ENCODE data around the gene SLC49A4.
A peak's percentile ranks its signal among the peaks of the same experiment; 100 is the strongest.

The SLC49A4 gene

DNA sequence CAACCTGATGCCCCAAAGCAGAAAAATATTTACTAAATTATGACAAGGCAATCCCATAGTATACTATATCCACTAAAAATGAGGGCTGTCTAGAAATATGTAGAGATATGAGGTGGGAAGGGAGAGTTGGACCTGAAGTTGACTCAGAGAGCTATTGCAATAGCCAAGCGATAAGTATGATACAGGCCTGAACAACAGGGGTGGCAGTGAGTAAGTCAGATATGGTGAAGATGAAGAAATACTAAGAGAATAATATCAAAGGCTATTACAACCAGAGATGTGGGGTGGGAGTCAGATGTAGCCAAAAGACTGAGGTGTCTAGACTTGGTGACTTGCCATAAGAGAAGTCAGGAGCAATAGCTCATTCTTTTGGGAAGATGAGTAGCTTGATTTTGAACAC is 10.4 kb upstream of the SLC49A4 start:
- peaks cover 0 to 2% (median 0%) of the 10 kb centered on the region in 5 donors for H3K36me3 ChIP-seq (ENCODE audit: control insufficient read depth in 5 of 5, insufficient read depth in 5 of 5, low read length in 5 of 5)
- H3K9ac ChIP-seq (ENCODE audit: low read length in 5 of 5), result no peak overlapping the region
- H3K27ac ChIP-seq (ENCODE audit: low read depth, low read length), result no peak overlapping the region
- H3K4me3 ChIP-seq (ENCODE audit: low read depth in 1 of 5, low read length in 5 of 5), result no peak overlapping the region
- no peaks in the 10 kb centered on the region for H3K4me1 ChIP-seq (ENCODE audit: control insufficient read depth in 5 of 5, insufficient read depth in 5 of 5, low read length in 5 of 5)
- no peaks in the 10 kb centered on the region for H3K9me3 ChIP-seq (ENCODE audit: control insufficient read depth in 5 of 5, low read length in 5 of 5)
- no peaks in the 10 kb centered on the region for H3K27me3 ChIP-seq (ENCODE audit: control insufficient read depth in 5 of 5, insufficient read depth in 4 of 5, low read length in 5 of 5)

DNA sequence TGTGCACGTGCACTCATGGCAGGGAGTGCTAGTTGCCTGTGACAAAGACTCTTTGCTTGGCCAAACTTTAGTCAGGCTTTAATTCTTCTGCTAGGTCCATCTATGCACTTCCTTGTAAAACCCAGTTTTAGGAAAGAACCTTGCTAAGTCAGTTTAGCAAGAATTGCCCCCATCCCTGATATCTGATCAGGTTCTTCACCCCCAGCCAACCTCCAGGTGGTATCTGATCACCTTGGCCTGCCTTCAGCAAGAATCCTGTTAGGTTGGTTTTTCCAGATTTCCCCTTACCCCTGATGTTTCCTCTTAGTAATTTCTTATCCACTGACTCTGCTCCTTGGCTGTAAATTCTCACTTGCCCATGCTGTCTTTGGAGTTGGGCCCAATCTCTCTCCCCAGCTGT is 9.6 kb upstream of the SLC49A4 start:
- no peak overlapping the region for H3K9ac ChIP-seq (ENCODE audit: low read length in 5 of 5)
- H3K27ac ChIP-seq (ENCODE audit: low read depth, low read length), result no peak overlapping the region
- H3K36me3 ChIP-seq (ENCODE audit: control insufficient read depth in 5 of 5, insufficient read depth in 5 of 5, low read length in 5 of 5), result peaks cover 0 to 2% (median 0%) of the 10 kb centered on the region in 5 donors
- H3K9me3 ChIP-seq (ENCODE audit: control insufficient read depth in 5 of 5, low read length in 5 of 5), result no peaks in the 10 kb centered on the region
- H3K4me1 ChIP-seq (ENCODE audit: control insufficient read depth in 5 of 5, insufficient read depth in 5 of 5, low read length in 5 of 5), result peaks cover 0 to 3% (median 0%) of the 10 kb centered on the region in 5 donors
- H3K27me3 ChIP-seq (ENCODE audit: control insufficient read depth in 5 of 5, insufficient read depth in 4 of 5, low read length in 5 of 5), result no peaks in the 10 kb centered on the region
- H3K4me3 ChIP-seq (ENCODE audit: low read depth in 1 of 5, low read length in 5 of 5), result no peak overlapping the region

DNA sequence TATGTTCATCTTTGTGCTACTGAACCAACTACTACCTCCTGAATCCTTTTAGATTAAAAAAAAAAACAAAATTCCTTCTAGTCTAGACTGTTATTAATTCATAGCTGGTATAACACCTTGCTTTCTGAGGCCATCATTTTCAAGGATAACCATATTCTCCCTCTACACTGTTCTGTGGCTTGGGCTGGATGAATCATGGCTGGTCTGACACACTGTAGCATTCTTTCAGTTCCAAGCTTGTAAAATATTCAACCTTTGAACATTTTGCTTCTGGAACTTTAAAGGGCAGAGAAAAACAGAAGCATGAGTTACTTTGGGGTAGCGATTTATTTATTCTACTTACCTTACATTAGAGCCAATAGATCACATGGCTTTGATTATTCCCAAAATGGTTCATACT is 8.8 kb upstream of the SLC49A4 start:
- Histone ChIP-seq H3K27ac (ENCODE audit: low read depth, low read length) (no peak overlapping the region), H3K4me3 (ENCODE audit: low read depth in 1 of 5, low read length in 5 of 5) (no peak overlapping the region), H3K27me3 (ENCODE audit: control insufficient read depth in 5 of 5, insufficient read depth in 4 of 5, low read length in 5 of 5) (no peaks in the 10 kb centered on the region), H3K9me3 (ENCODE audit: control insufficient read depth in 5 of 5, low read length in 5 of 5) (no peaks in the 10 kb centered on the region), H3K9ac (ENCODE audit: low read length in 5 of 5) (no peak overlapping the region), H3K4me1 (ENCODE audit: control insufficient read depth in 5 of 5, insufficient read depth in 5 of 5, low read length in 5 of 5) (peaks cover 0 to 5% (median 0%) of the 10 kb centered on the region in 5 donors), H3K36me3 (ENCODE audit: control insufficient read depth in 5 of 5, insufficient read depth in 5 of 5, low read length in 5 of 5) (peaks cover 0 to 2% (median 0%) of the 10 kb centered on the region in 5 donors)

DNA sequence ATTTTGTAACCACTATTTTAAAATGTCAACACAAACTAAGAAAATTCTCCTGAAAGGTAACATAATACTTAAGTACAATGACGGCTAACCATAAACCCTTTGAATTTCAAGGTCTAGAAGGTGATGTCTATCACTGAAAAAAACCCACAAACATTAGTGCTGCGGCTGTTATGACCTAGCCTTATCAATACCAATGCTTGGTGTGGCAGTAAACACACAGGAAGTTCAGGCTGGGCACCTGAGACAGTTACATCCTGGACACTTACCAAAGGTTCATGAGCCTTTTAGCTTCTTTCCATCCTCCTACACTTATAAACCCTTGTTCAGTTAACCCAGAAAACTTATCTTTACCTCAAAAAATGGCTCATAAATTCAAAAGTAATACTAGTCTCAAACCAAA is 7.0 kb upstream of the SLC49A4 start:
- H3K9ac ChIP-seq (ENCODE audit: low read length in 5 of 5), result no peak overlapping the region
- no peaks in the 10 kb centered on the region for H3K27me3 ChIP-seq (ENCODE audit: control insufficient read depth in 5 of 5, insufficient read depth in 4 of 5, low read length in 5 of 5)
- H3K27ac ChIP-seq (ENCODE audit: low read depth, low read length), result no peak overlapping the region
- no peaks in the 10 kb centered on the region for H3K9me3 ChIP-seq (ENCODE audit: control insufficient read depth in 5 of 5, low read length in 5 of 5)
- peaks cover 0 to 9% (median 8%) of the 10 kb centered on the region in 5 donors for H3K4me1 ChIP-seq (ENCODE audit: control insufficient read depth in 5 of 5, insufficient read depth in 5 of 5, low read length in 5 of 5)
- no peak overlapping the region for H3K4me3 ChIP-seq (ENCODE audit: low read depth in 1 of 5, low read length in 5 of 5)
- H3K36me3 ChIP-seq (ENCODE audit: control insufficient read depth in 5 of 5, insufficient read depth in 5 of 5, low read length in 5 of 5), result no peaks in the 10 kb centered on the region

DNA sequence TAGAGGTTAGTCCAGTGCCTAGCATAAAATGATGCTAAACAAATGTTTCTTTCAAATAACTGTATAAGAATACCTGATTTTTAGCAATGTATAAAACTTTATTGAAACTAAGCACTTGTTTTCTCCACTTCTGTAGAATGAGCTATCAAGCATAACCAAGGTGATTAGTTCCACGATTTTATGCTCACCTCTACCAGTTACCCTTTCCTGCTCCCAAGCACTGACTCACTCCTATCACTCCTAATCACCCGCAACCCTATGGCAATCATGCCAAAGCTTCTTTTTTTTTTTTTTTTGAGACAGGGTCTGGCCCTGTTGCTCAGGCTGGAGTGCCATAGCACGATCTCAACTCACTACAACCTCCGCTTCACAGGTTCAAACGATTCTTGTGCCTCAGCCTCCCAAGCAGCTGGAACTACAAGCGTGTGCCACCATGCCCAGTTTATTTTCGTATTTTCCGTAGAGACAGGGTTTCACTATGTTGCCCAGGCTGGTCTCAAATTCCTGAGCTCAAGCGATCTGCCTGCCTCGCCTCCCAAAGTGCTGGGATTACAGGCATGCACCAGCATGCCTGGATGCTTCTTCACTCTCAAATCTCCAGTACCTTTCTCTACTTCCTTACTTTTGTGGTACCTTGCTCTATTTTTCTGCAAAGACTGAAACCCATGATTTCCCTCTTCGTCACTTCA is 5.1 kb upstream of the SLC49A4 start:
- Histone ChIP-seq H3K9me3 (ENCODE audit: control insufficient read depth in 5 of 5, low read length in 5 of 5) (no peaks in the 10 kb centered on the region), H3K4me3 (ENCODE audit: low read depth in 1 of 5, low read length in 5 of 5) (no peak overlapping the region), H3K27me3 (ENCODE audit: control insufficient read depth in 5 of 5, insufficient read depth in 4 of 5, low read length in 5 of 5) (no peaks in the 10 kb centered on the region), H3K36me3 (ENCODE audit: control insufficient read depth in 5 of 5, insufficient read depth in 5 of 5, low read length in 5 of 5) (no peaks in the 10 kb centered on the region), H3K27ac (ENCODE audit: low read depth, low read length) (no peak overlapping the region), H3K9ac (ENCODE audit: low read length in 5 of 5) (no peak overlapping the region), H3K4me1 (ENCODE audit: control insufficient read depth in 5 of 5, insufficient read depth in 5 of 5, low read length in 5 of 5) (peaks cover 0 to 26% (median 23%) of the 10 kb centered on the region in 5 donors)

DNA sequence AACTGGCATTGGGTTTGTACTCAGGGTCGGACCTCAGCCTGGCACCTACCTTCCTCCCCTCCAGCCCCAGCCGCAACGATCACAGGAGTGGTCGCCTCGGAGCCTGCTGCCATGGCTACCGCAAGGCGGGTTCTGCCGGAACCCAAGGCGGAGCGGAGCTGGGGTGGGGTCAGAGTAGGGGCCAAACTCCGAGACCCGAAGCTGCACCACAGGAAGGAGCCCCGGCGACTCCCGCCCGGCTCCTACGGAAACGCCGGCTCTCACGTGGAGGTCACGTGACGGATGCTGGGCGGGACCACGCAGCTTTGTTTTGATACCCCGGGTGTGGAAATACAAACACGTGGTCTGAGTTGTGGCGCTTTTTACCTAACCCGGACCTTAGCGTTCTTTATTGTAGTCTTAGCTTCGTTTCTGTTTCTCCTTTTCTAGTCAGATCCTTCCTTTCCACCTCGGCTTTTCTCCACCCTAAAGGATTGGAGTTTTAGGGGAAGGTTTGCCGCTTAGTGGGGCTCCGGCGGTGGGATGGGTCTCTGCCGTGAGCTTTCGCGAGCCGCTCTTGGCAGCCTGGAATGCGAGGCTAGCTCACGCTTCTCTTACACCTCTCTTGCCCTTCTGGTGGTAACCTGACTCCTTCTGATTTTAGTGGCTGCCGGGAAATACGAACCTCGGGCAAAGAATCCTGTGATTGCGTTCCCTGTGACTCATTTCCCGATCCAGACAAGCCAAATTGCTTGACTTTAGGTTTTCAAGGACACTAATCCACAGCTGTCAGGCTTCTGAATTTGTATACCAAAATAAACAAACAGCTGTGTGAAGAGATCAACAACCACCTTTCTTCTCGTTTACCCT is 1.1 kb upstream of the SLC49A4 start, which contains the start of gene HSPBAP1:
HSPBAP1 (minus strand) TSS at position 264 of the 849 bp plus-strand sequence; CDS start at position 113, 151 bp downstream.
- peak within 1 kb of the TSS; percentile 82 to 92 (median 91) for H3K4me3 ChIP-seq (ENCODE audit: low read depth in 1 of 5, low read length in 5 of 5)
- H3K9me3 ChIP-seq (ENCODE audit: control insufficient read depth in 5 of 5, low read length in 5 of 5), result no peaks in the 10 kb centered on the region
- H3K27ac ChIP-seq (ENCODE audit: low read depth, low read length), result peak within 1 kb of the TSS; percentile 99
- H3K9ac ChIP-seq (ENCODE audit: low read length in 5 of 5), result peak within 1 kb of the TSS; percentile 80 to 93 (median 91)
- no peaks in the 10 kb centered on the region for H3K36me3 ChIP-seq (ENCODE audit: control insufficient read depth in 5 of 5, insufficient read depth in 5 of 5, low read length in 5 of 5)
- H3K27me3 ChIP-seq (ENCODE audit: control insufficient read depth in 5 of 5, insufficient read depth in 4 of 5, low read length in 5 of 5), result no peaks in the 10 kb centered on the region
- peaks cover 7 to 41% (median 38%) of the 10 kb centered on the region in 5 donors for H3K4me1 ChIP-seq (ENCODE audit: control insufficient read depth in 5 of 5, insufficient read depth in 5 of 5, low read length in 5 of 5)

DNA sequence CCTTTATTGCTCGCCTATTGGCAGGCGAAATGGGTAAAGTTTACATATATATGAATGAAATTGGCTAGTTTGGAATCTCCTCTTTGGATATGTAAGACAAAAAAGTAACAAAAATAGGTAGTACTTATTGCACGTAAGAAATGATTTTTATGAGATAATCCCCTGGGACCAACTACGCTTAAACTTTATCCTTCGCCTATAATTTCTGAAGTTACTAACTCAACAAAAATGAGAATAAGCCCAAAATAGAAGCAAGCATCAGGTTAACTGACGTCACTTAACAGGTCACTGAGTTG is 438 bp upstream of the SLC49A4 start:
- Histone ChIP-seq H3K9ac (ENCODE audit: low read length in 5 of 5) (peak overlapping the region; percentile 80 to 93 (median 91)), H3K36me3 (ENCODE audit: control insufficient read depth in 5 of 5, insufficient read depth in 5 of 5, low read length in 5 of 5) (no peaks in the 10 kb centered on the region), H3K4me1 (ENCODE audit: control insufficient read depth in 5 of 5, insufficient read depth in 5 of 5, low read length in 5 of 5) (peaks cover 7 to 41% (median 38%) of the 10 kb centered on the region in 5 donors), H3K27me3 (ENCODE audit: control insufficient read depth in 5 of 5, insufficient read depth in 4 of 5, low read length in 5 of 5) (no peaks in the 10 kb centered on the region), H3K27ac (ENCODE audit: low read depth, low read length) (peak overlapping the region; percentile 99), H3K4me3 (ENCODE audit: low read depth in 1 of 5, low read length in 5 of 5) (peak overlapping the region; percentile 82 to 92 (median 91)), H3K9me3 (ENCODE audit: control insufficient read depth in 5 of 5, low read length in 5 of 5) (no peaks in the 10 kb centered on the region)

DNA sequence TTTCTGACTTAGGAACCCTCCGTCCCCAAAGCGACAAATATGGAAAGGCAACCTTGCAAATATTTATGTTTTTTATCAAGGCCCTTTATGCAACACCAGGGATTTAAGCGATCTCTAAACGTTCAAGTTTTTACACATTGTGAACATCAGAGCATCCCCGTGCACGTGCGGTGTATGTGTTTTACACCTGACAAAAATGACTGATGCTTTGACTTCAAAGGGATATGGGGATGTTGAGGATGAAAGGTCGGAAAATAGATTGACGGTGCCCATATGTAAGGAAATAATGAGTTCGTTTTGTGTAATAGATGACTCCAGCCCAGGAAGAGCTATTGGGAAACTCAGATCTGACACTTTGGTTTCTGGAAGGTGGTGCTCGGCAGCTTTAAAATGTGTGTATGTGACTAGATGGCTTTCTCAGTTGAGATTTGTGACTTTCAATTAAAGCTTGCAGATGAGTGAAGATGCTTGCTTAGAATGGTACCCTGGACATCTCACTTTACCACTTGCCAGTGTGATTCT is 866 bp downstream of the SLC49A4 start:
- peak overlapping the region; percentile 99 for H3K27ac ChIP-seq (ENCODE audit: low read depth, low read length)
- H3K36me3 ChIP-seq (ENCODE audit: control insufficient read depth in 5 of 5, insufficient read depth in 5 of 5, low read length in 5 of 5), result no peaks in the 10 kb centered on the region
- H3K9me3 ChIP-seq (ENCODE audit: control insufficient read depth in 5 of 5, low read length in 5 of 5), result no peaks in the 10 kb centered on the region
- H3K27me3 ChIP-seq (ENCODE audit: control insufficient read depth in 5 of 5, insufficient read depth in 4 of 5, low read length in 5 of 5), result no peaks in the 10 kb centered on the region
- peaks cover 7 to 39% (median 38%) of the 10 kb centered on the region in 5 donors for H3K4me1 ChIP-seq (ENCODE audit: control insufficient read depth in 5 of 5, insufficient read depth in 5 of 5, low read length in 5 of 5)
- peak overlapping the region; percentile 79 to 92 (median 88) for H3K4me3 ChIP-seq (ENCODE audit: low read depth in 1 of 5, low read length in 5 of 5)
- peak overlapping the region; percentile 59 to 93 (median 90) for H3K9ac ChIP-seq (ENCODE audit: low read length in 5 of 5)

DNA sequence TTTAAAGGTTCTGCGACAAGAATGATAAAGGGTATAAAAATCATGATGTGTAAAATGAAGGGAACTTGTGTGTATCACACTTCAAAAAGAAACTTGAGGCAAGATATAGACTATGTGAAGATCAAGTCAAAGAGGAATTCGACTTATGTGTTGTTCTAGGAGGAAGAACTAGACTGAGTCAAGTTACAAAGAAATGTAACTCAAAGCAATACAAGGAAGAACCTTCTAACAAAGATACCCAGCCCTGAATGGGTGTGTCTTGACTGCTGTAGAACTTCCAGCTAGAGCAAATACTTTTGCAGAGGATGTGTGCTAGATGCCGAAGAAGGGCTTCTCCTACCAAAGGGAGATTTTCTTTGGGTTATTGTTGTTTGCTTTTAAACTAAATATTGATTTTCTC is 2.4 kb downstream of the SLC49A4 start:
- H3K9ac ChIP-seq (ENCODE audit: low read length in 5 of 5), result no peak overlapping the region
- H3K27ac ChIP-seq (ENCODE audit: low read depth, low read length), result no peak overlapping the region
- H3K9me3 ChIP-seq (ENCODE audit: control insufficient read depth in 5 of 5, low read length in 5 of 5), result no peaks in the 10 kb centered on the region
- no peak overlapping the region for H3K4me3 ChIP-seq (ENCODE audit: low read depth in 1 of 5, low read length in 5 of 5)
- no peaks in the 10 kb centered on the region for H3K36me3 ChIP-seq (ENCODE audit: control insufficient read depth in 5 of 5, insufficient read depth in 5 of 5, low read length in 5 of 5)
- H3K27me3 ChIP-seq (ENCODE audit: control insufficient read depth in 5 of 5, insufficient read depth in 4 of 5, low read length in 5 of 5), result no peaks in the 10 kb centered on the region
- peaks cover 7 to 39% (median 32%) of the 10 kb centered on the region in 5 donors for H3K4me1 ChIP-seq (ENCODE audit: control insufficient read depth in 5 of 5, insufficient read depth in 5 of 5, low read length in 5 of 5)

DNA sequence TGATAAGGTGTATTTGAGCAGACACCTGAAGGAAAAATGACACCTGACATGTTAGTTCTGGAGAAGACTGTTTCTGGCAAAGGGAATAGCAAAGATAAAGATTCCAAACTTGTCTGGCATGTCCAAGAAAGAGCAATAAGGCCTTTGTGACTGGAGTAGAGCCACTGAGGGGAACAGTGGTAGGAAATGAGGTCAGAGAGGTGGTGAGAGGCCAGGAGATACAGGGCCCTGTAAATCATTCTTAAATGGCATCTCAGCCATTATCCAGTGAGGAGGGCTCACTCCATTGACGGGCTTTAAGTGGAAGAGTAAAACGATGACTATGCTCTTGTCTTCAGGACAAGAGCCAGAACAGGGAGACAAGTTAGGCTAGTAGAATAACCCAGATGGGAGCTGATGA is 4.5 kb downstream of the SLC49A4 start:
- no peaks in the 10 kb centered on the region for H3K27me3 ChIP-seq (ENCODE audit: control insufficient read depth in 5 of 5, insufficient read depth in 4 of 5, low read length in 5 of 5)
- H3K4me3 ChIP-seq (ENCODE audit: low read depth in 1 of 5, low read length in 5 of 5), result no peak overlapping the region
- no peaks in the 10 kb centered on the region for H3K9me3 ChIP-seq (ENCODE audit: control insufficient read depth in 5 of 5, low read length in 5 of 5)
- no peaks in the 10 kb centered on the region for H3K36me3 ChIP-seq (ENCODE audit: control insufficient read depth in 5 of 5, insufficient read depth in 5 of 5, low read length in 5 of 5)
- H3K27ac ChIP-seq (ENCODE audit: low read depth, low read length), result no peak overlapping the region
- H3K4me1 ChIP-seq (ENCODE audit: control insufficient read depth in 5 of 5, insufficient read depth in 5 of 5, low read length in 5 of 5), result peaks cover 7 to 22% (median 19%) of the 10 kb centered on the region in 5 donors
- H3K9ac ChIP-seq (ENCODE audit: low read length in 5 of 5), result no peak overlapping the region

Data from subcutaneous abdominal adipose tissue (tissue), 5 donors.